ENCODE data around the gene SEMA3G.

DNA sequence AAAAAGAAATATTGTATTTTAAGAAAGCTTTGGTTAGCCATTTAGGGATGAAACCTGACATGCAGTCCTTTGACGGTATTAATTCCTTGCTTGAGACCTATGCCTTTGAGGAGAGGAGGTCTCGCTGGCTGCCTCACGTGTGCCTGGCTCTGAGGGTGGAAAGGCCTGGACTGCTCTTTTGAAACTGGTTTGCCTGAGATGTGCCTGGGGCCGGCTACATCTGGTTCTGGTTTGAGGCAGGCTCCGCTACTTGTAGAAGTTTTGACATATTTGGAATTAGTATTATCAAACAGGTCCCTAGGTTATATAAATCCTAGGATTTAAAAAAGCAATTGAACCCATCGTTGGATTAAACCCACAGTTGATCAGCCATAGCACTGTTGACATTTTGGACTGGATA is 17.0 kb upstream of the SEMA3G start:
- TF ChIP-seq EZH2phosphoT487 (IDR thresholded peaks at IDR 0.05; ENCODE audit: unreplicated experiment) (no peak), REST (IDR thresholded peaks at IDR 0.05; ENCODE audit: unreplicated experiment) (no peak), POLR2AphosphoS5 (IDR thresholded peaks at IDR 0.05; ENCODE audit: low read depth) (no peak), CREB1 (CRISPR knock-in tag; IDR thresholded peaks at IDR 0.05; ENCODE audit: low read depth) (no peak), EZH2 (IDR thresholded peaks at IDR 0.05; ENCODE audit: low read depth, unreplicated experiment) (no peak), STAT1 (IDR thresholded peaks at IDR 0.05; ENCODE audit: unreplicated experiment) (no peak), ETS1 (IDR thresholded peaks at IDR 0.05) (no peak)
- TF ChIP-seq, protein P1, sequence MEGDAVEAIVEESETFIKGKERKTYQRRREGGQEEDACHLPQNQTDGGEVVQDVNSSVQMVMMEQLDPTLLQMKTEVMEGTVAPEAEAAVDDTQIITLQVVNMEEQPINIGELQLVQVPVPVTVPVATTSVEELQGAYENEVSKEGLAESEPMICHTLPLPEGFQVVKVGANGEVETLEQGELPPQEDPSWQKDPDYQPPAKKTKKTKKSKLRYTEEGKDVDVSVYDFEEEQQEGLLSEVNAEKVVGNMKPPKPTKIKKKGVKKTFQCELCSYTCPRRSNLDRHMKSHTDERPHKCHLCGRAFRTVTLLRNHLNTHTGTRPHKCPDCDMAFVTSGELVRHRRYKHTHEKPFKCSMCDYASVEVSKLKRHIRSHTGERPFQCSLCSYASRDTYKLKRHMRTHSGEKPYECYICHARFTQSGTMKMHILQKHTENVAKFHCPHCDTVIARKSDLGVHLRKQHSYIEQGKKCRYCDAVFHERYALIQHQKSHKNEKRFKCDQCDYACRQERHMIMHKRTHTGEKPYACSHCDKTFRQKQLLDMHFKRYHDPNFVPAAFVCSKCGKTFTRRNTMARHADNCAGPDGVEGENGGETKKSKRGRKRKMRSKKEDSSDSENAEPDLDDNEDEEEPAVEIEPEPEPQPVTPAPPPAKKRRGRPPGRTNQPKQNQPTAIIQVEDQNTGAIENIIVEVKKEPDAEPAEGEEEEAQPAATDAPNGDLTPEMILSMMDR (conservative IDR thresholded peaks at IDR 0.05; ENCODE audit: low read depth in 2 of 2): no peak
- TF ChIP-seq, protein P2, sequence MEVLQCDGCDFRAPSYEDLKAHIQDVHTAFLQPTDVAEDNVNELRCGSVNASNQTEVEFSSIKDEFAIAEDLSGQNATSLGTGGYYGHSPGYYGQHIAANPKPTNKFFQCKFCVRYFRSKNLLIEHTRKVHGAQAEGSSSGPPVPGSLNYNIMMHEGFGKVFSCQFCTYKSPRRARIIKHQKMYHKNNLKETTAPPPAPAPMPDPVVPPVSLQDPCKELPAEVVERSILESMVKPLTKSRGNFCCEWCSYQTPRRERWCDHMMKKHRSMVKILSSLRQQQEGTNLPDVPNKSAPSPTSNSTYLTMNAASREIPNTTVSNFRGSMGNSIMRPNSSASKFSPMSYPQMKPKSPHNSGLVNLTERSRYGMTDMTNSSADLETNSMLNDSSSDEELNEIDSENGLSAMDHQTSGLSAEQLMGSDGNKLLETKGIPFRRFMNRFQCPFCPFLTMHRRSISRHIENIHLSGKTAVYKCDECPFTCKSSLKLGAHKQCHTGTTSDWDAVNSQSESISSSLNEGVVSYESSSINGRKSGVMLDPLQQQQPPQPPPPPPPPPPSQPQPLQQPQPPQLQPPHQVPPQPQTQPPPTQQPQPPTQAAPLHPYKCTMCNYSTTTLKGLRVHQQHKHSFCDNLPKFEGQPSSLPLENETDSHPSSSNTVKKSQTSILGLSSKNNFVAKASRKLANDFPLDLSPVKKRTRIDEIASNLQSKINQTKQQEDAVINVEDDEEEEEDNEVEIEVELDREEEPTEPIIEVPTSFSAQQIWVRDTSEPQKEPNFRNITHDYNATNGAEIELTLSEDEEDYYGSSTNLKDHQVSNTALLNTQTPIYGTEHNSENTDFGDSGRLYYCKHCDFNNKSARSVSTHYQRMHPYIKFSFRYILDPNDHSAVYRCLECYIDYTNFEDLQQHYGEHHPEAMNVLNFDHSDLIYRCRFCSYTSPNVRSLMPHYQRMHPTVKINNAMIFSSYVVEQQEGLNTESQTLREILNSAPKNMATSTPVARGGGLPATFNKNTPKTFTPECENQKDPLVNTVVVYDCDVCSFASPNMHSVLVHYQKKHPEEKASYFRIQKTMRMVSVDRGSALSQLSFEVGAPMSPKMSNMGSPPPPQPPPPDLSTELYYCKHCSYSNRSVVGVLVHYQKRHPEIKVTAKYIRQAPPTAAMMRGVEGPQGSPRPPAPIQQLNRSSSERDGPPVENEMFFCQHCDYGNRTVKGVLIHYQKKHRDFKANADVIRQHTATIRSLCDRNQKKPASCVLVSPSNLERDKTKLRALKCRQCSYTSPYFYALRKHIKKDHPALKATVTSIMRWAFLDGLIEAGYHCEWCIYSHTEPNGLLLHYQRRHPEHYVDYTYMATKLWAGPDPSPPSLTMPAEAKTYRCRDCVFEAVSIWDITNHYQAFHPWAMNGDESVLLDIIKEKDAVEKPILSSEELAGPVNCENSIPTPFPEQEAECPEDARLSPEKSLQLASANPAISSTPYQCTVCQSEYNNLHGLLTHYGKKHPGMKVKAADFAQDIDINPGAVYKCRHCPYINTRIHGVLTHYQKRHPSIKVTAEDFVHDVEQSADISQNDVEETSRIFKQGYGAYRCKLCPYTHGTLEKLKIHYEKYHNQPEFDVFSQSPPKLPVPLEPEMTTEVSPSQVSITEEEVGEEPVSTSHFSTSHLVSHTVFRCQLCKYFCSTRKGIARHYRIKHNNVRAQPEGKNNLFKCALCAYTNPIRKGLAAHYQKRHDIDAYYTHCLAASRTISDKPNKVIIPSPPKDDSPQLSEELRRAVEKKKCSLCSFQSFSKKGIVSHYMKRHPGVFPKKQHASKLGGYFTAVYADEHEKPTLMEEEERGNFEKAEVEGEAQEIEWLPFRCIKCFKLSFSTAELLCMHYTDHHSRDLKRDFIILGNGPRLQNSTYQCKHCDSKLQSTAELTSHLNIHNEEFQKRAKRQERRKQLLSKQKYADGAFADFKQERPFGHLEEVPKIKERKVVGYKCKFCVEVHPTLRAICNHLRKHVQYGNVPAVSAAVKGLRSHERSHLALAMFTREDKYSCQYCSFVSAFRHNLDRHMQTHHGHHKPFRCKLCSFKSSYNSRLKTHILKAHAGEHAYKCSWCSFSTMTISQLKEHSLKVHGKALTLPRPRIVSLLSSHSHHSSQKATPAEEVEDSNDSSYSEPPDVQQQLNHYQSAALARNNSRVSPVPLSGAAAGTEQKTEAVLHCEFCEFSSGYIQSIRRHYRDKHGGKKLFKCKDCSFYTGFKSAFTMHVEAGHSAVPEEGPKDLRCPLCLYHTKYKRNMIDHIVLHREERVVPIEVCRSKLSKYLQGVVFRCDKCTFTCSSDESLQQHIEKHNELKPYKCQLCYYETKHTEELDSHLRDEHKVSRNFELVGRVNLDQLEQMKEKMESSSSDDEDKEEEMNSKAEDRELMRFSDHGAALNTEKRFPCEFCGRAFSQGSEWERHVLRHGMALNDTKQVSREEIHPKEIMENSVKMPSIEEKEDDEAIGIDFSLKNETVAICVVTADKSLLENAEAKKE (CRISPR knock-in tag; IDR thresholded peaks at IDR 0.05): no peak

All from GM23338 (cell line).